Nephron progenitor cell (in vitro differentiated cells): Measurements from ENCODE around the gene ONECUT1.

Experiments used
- DNase-seq: peaks from one replicate; pipeline ENCODE4 v3.0.0; 2021
- H3K27ac Mint-ChIP-seq: 2 replicates; pipeline ENCODE4 v1.8.0; 2021; ENCODE audit warnings: mild to moderate bottlenecking, moderate library complexity, mixed read lengths
- H3K27me3 Mint-ChIP-seq: 2 replicates; pipeline ENCODE4 v1.8.0; 2021; ENCODE audit warnings: mild to moderate bottlenecking, low read depth, mixed read lengths; ENCODE audit not compliant: poor library complexity
- H3K36me3 Mint-ChIP-seq: 2 replicates; pipeline ENCODE4 v1.8.0; 2021; ENCODE audit warnings: low read depth, mixed read lengths
- H3K4me1 Mint-ChIP-seq: 2 replicates; pipeline ENCODE4 v1.8.0; 2021; ENCODE audit warnings: mixed read lengths
- H3K4me3 Mint-ChIP-seq: 2 replicates; pipeline ENCODE4 v1.8.0; 2021; ENCODE audit warnings: mild to moderate bottlenecking, moderate library complexity, mixed read lengths
- H3K9me3 Mint-ChIP-seq: 2 replicates; pipeline ENCODE4 v1.8.0; 2021; ENCODE audit warnings: mild to moderate bottlenecking, moderate library complexity, mixed read lengths
- TF ChIP-seq, protein P1 (sequence below): fragments of 200-600 bp; sonication (generic); IDR thresholded peaks from 2 replicates; pipeline ENCODE4 v1.5.0; 2021; ENCODE audit warnings: antibody characterized with exemption

The ONECUT1 gene

GRCh38 chr15:52794665-52795463 is 4.7 kb upstream of the ONECUT1 start:
- Mint-ChIP-seq H3K27me3 (peaks cover 99% of the 10 kb centered on the region), H3K27ac (no peak overlapping the region), H3K4me3 (no peak overlapping the region), H3K4me1 (peaks cover 2% of the 10 kb centered on the region), H3K36me3 (no peaks in the 10 kb centered on the region), H3K9me3 (peaks cover 5% of the 10 kb centered on the region)
- TF ChIP-seq, protein P1, sequence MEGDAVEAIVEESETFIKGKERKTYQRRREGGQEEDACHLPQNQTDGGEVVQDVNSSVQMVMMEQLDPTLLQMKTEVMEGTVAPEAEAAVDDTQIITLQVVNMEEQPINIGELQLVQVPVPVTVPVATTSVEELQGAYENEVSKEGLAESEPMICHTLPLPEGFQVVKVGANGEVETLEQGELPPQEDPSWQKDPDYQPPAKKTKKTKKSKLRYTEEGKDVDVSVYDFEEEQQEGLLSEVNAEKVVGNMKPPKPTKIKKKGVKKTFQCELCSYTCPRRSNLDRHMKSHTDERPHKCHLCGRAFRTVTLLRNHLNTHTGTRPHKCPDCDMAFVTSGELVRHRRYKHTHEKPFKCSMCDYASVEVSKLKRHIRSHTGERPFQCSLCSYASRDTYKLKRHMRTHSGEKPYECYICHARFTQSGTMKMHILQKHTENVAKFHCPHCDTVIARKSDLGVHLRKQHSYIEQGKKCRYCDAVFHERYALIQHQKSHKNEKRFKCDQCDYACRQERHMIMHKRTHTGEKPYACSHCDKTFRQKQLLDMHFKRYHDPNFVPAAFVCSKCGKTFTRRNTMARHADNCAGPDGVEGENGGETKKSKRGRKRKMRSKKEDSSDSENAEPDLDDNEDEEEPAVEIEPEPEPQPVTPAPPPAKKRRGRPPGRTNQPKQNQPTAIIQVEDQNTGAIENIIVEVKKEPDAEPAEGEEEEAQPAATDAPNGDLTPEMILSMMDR: no peak
- DNase-seq: no peak

DNA sequence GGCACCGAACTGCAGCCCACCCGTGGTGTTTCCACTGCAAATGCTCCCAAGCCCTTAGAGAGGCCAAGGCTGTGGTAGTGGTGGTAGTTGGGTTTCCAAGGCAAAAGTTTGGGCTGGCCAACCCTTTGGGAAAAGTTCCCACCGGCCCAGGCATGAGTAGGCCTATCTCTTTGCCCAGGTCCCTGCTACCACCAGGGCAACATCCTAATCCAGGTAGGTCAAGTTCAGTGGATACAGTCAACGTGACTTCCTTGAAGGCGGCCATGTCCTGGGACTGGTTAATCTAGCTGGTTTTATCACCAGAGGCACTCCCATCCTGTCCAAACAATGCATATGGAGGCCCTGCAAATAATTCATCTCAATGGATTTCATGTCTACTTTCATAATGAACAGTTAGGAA is 1.6 kb upstream of the ONECUT1 start:
- Mint-ChIP-seq H3K27ac (no peak overlapping the region), H3K36me3 (no peaks in the 10 kb centered on the region), H3K27me3 (peaks cover 99% of the 10 kb centered on the region), H3K4me1 (peaks cover 16% of the 10 kb centered on the region), H3K4me3 (no peak overlapping the region), H3K9me3 (peaks cover 5% of the 10 kb centered on the region)
- no peak for DNase-seq
- TF ChIP-seq, protein P1: no peak

DNA sequence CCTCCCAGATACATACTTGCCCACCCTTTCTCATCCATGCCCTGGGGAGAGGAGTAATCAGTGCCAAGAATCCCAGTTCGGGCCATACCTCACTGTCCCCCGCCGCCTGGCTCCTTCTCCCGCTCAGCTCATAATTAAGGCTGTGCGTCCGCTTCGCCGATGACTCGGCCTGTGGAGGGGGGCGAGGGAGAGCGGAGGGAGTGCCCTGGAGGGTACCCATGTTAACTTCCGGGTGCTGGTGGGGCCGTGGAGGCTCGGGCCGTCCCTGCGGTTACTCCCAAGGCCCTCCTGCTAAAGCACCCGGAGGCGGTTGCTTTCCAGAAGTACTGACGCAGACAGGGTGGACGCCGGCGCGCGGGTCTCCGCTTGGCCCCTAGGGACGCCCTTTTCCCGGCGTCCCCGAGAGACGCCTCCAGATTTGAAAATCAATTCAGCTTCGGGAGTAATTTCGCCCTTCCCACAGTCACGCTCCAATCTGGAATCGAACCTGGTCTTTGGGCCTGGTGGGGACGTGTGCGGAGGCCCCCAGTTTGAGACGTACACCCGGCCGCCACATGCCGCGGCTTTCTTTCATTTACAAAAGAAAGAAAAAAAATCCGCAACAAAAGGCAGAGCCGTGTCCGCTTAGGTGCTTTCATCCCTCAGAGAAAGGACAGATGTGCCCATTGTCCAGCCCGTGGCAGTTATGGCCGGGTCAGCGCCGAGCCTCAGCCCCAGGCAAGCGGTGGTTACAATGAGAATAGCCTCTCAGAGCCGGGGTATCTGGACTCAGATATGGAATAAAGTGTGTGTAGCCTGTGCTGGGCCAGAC is 1.0 kb upstream of the ONECUT1 start:
- H3K27ac Mint-ChIP-seq: no peak overlapping the region
- TF ChIP-seq, protein P1: peak; percentile 27
- H3K27me3 Mint-ChIP-seq: peaks cover 99% of the 10 kb centered on the region
- H3K36me3 Mint-ChIP-seq: no peaks in the 10 kb centered on the region
- peaks cover 22% of the 10 kb centered on the region for H3K4me1 Mint-ChIP-seq
- peak overlapping the region; percentile 87 for H3K4me3 Mint-ChIP-seq
- DNase-seq: peak; percentile 57
- H3K9me3 Mint-ChIP-seq: peaks cover 5% of the 10 kb centered on the region

GRCh38 chr15:52789601-52790168 is 451 bp downstream of the ONECUT1 start:
- peaks cover 5% of the 10 kb centered on the region for H3K9me3 Mint-ChIP-seq
- peaks cover 30% of the 10 kb centered on the region for H3K4me1 Mint-ChIP-seq
- H3K27ac Mint-ChIP-seq: no peak overlapping the region
- peaks cover 99% of the 10 kb centered on the region for H3K27me3 Mint-ChIP-seq
- peak; percentile 49 for DNase-seq
- TF ChIP-seq, protein P1: no peak
- H3K36me3 Mint-ChIP-seq: no peaks in the 10 kb centered on the region
- H3K4me3 Mint-ChIP-seq: peak overlapping the region; percentile 87

- TF ChIP-seq, protein P1: no peak
- peaks cover 99% of the 10 kb centered on the region for H3K27me3 Mint-ChIP-seq
- no peak for DNase-seq
- no peak overlapping the region for H3K27ac Mint-ChIP-seq
- H3K36me3 Mint-ChIP-seq: no peaks in the 10 kb centered on the region
- no peaks in the 10 kb centered on the region for H3K9me3 Mint-ChIP-seq
- peaks cover 30% of the 10 kb centered on the region for H3K4me1 Mint-ChIP-seq
- peak overlapping the region; percentile 77 for H3K4me3 Mint-ChIP-seq
These were observed 1.0 kb downstream of the ONECUT1 start for GRCh38 chr15:52789008-52789600.
